ENCODE data around the gene ARIH2. TPM values are rescaled to one million over a fixed set of nuclear protein-coding genes. Genes with fewer than 3 reads are reported as not detected.

ARIH2 gene
- total and polyA plus RNA-seq, 9 of the 15 experiments (the other 6 are each of a cell fraction or from before 2014, with no cell fraction given) = 27.0 to 120 (median 108) TPM

GRCh38 chr3:48957006-48957705, 38.5 kb downstream of the ARIH2 start:
- Histone ChIP-seq H3K79me2 (ENCODE audit: control insufficient read depth, insufficient read depth, low read length) (peaks cover 40% of the 10 kb centered on the region), H3K36me3 (ENCODE audit: control insufficient read depth, insufficient read depth, low read length) (peaks cover 57% of the 10 kb centered on the region), H4K20me1 (replicated peaks; ENCODE audit: control insufficient read depth, insufficient read depth, low read length) (peaks cover 8% of the 10 kb centered on the region; the same call in 1 of the 2 replicates), H3K4me3 (no peak overlapping the region), H3K4me2 (ENCODE audit: insufficient read depth, low read length) (no peak overlapping the region), H3K9ac (ENCODE audit: insufficient read depth in 1 of 2, low read depth in 2 of 2, low read length in 2 of 2) (no peak overlapping the region), H3K9me1 (ENCODE audit: control insufficient read depth, insufficient read depth, low read length) (no peaks in the 10 kb centered on the region), H3K27me3 (ENCODE audit: control insufficient read depth in 2 of 2, insufficient read depth in 2 of 2, low read length in 2 of 2) (no peaks in the 10 kb centered on the region), H3K9me3 (replicated peaks; ENCODE audit: control insufficient read depth, insufficient read depth, low read depth, low read length) (no peaks in the 10 kb centered on the region), H2AFZ (ENCODE audit: low read depth, low read length) (no peak overlapping the region), H3K4me1 (replicated peaks in 1 of 2; ENCODE audit: control insufficient read depth in 2 of 2, insufficient read depth in 2 of 2, low read length in 2 of 2) (no peaks in the 10 kb centered on the region), H3K27ac (ENCODE audit: extremely low read depth, low read depth, low read length) (no peak overlapping the region)
- DNase-seq (ENCODE audit: extremely low read depth in 1 of 4, low spot score in 3 of 4) (no peak), FAIRE-seq (no peak), ATAC-seq (no peak)
- no TSS peak for BruUV-seq (replicated peaks)
- in situ Hi-C loops (cut with MboI) (no loop called here), intact Hi-C loops (cut with micrococcal nuclease) (no loop called here)
- TF ChIP-seq ZNF76 (CRISPR knock-in tag; IDR thresholded peaks at IDR 0.05; ENCODE audit: borderline replicate concordance) = no peak
- no peak for TF ChIP-seq ELF2 (CRISPR knock-in tag; IDR thresholded peaks at IDR 0.05)
- no peak for TF ChIP-seq FUS (optimal IDR thresholded peaks at IDR 0.05; ENCODE audit: low read depth, low read length)
- TF ChIP-seq RBM14 (IDR thresholded peaks at IDR 0.05; ENCODE audit: borderline replicate concordance, insufficient read depth, low read depth, low read length) = no peak
- no peak for TF ChIP-seq ZFP1 (CRISPR knock-in tag; IDR thresholded peaks at IDR 0.05)
- TF ChIP-seq KLF16 (IDR thresholded peaks at IDR 0.05) = no peak
- TF ChIP-seq ZNF395 (CRISPR knock-in tag; IDR thresholded peaks at IDR 0.05) = no peak
- TF ChIP-seq SMC3 (conservative IDR thresholded peaks at IDR 0.05; ENCODE audit: insufficient read depth, low read depth, low read length) = no peak
- TF ChIP-seq ARID1B (IDR thresholded peaks at IDR 0.05) = no peak
- TF ChIP-seq ATF4 (CRISPR knock-in tag; IDR thresholded peaks at IDR 0.05) = no peak
- no peak for TF ChIP-seq SRSF3 (IDR thresholded peaks at IDR 0.05; ENCODE audit: insufficient read depth, low read length)
- TF ChIP-seq GABPA (tag; conservative IDR thresholded peaks at IDR 0.05; ENCODE audit: low read depth) = no peak
- TF ChIP-seq ETV1 (tag; conservative IDR thresholded peaks at IDR 0.05; ENCODE audit: low read depth) = no peak
- WGBS (ENCODE audit: insufficient coverage, low coverage, missing lambda C conversion rate) = 93% methylated on average over 2 of the region's 2 CpGs
- POLR2A ChIA-PET = interaction anchor here (0.8 kb wide), 1 partner anchor 30 kb away, joined by 3 read pairs; no protein-coding TSS in a partner anchor
- CTCF ChIA-PET (ENCODE audit: low intra/inter-chr PET ratio) = no interaction called here
